Kidney tubule cell (primary cell): ENCODE data around the gene BASP1.
"Not testable (repeated sequence)": the region's sequence is repeated elsewhere in the genome, so short reads cannot be mapped to it uniquely, and the experiment has no call there.

ENCODE experiments used
- DNase-seq: peaks from one replicate; pipeline ENCODE4 v3.0.0-alpha.2; 2018; ENCODE audit warnings: low spot score

BASP1 gene

DNA sequence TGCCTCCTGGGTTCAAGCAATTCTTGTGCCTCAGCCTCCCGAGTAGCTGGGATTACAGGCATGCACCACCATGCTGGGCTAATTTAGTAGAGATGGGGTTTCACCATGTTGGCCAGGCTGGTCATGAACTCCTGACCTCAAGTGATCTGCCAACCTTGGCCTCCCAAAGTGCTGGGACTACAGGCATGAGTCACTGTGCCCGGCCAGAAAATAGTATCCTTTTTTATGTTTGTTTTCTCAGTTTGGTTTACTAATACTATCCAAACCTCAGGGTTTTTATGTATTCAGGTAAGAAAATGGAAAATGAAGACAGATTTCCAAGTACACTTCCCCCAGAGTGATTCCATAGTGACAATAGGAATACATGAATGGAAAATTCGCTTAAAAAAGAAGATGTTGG lies 101.7 kb downstream of the BASP1 start:
- DNase-seq, result not testable (repeated sequence)

DNA sequence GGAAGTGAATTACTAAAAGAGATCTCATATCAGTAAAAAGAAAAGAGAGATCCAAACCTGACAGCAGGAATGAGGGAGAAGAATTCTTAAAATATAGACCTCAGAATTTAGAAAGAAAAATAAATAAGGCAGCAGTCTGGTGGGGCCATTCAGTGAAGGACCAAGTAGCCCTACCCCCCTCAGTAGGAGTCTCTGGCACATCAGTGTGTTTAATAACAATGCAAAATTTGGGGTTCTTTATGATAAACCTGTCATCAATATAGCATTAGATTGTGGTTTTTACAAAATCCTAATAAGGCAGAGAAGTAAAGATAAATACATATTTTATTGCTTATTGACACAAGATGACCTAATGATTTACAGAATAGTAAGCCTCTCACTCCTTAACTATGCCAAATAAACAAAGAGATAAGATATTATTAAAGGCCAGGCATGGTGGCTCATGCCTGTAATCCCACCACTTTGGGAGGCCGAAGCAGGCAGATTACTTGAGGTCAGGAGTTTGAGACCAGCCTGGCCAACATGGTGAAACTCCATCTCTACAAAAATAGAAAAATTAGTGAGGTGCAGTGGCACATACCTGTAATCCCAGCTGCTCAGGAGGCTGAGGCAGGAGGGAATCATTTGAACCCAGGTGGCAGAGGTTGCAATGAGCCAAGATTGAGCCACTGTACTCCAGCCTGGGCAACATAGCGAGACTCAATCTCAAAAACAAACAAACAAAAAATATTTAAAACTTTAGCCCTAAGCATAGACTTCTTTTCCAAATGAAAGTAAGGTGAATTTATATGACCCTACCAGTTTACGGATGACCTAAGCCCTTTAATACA lies 108.6 kb downstream of the BASP1 start:
- no peak for DNase-seq
